CD4-positive, alpha-beta T cell treated with Interleukin-2 at 100 ng/mL for 4 hours (primary cell): ENCODE measurements around the gene FERD3L.
"Not testable (repeated sequence)": the region's sequence is repeated elsewhere in the genome, so short reads cannot be mapped to it uniquely, and the experiment has no call there.

ENCODE experiments used
- DNase-seq: peaks from one replicate; pipeline ENCODE4 v3.0.0-alpha.2; 2020; ENCODE audit warnings: low spot score

FERD3L gene

DNA sequence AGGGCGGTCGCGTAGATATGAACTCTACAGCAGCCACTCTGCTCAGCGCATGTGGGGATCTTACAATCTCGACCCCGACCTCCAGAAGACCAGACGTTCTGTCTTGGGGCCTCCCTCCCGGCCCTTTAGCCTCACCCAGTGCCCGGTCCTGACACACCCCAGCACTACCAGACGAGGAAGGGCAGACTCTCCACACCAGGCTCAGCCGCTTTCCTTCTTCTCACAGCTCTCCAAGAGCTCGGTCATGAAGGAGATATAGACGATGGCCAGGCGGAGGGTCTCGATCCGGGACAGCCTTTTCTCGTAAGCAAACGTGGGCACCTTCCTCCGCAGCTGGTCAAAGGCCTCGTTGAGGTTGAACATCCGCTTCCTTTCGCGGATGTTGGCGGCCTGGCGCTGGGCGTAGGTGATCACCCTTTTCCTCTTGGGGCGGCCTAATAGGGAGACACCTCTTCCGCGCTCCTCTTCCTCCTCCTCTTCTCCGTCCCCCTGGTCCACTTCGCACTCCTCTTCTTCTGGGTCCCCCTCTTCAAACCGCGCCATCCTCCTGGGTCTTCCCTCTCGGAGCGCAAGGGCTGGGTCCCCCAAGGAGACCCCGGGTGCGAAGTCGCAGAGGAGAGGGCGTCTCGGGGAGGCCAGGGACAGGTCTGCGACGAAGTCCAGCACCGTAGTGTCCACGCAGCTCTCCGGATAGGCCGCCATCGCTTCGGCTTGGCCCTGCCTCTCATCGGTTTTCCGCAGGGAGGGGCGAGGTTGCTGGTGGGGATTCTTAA lies at the start of gene FERD3L:
TSS of gene FERD3L (minus strand) at position 761 of the 773 bp plus-strand sequence. CDS start at position 702, 59 bp downstream.
- DNase-seq, result no peak

DNA sequence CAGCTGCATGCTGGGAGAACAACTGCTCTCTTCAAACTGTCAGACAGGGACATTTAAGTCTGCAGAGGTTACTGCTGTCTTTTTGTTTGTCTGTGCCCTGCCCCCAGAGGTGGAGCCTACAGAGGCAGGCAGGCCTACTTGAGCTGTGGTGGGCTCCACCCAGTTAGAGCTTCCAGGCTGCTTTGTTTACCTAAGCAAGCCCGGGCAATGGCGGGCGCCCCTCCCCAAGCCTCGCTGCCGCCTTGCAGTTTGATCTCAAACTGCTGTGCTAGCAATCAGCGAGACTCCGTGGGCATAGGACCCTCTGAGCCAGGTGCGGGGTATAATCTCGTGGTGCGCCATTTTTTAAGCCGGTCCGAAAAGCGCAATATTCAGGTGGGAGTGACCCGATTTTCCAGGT lies 49.2 kb upstream of the FERD3L start:
- not testable (repeated sequence) for DNase-seq

DNA sequence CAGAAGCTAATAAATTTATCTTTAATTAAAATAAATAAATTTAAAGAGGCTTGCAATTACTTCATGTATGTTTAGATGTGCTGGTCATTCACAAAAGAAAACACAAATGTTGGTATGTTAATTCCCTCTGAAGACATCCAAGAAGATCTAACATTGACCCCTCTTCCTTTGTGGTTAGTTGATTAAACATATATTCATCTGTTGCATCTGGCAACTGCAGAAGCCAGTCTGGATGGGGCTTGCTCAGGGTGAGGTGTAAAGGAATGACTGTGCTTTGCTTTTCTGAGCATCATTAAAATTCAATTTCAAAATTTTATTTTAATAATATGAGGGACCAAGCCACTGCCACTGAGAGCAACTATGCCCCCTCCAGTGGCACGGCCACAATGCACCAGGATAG lies 36.4 kb upstream of the FERD3L start:
- no peak for DNase-seq

GRCh38 chr7:19178595-19178994 lies 33.4 kb upstream of the FERD3L start:
- DNase-seq, result no peak

- no peak for DNase-seq
Measured at GRCh38 chr7:19177269-19177668, 32.0 kb upstream of the FERD3L start.

DNA sequence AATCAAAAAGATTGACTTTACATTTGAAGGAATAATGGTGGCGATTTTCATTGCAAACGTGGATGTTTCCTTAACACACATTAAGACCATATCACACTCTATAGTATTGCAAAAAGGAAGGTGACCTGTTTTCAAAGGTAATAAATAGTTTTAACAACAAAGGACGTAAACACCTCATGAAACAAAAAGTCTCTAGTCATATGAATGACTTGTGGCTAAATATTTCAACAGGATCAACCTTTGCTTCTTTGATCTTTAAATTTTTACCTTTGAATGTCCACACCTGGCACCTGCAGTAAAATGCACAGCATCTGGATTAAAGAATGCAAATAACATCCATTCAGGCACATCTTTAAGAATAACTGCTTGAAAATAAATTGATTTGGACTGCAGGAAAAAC lies 30.0 kb upstream of the FERD3L start:
- DNase-seq, result no peak

DNA sequence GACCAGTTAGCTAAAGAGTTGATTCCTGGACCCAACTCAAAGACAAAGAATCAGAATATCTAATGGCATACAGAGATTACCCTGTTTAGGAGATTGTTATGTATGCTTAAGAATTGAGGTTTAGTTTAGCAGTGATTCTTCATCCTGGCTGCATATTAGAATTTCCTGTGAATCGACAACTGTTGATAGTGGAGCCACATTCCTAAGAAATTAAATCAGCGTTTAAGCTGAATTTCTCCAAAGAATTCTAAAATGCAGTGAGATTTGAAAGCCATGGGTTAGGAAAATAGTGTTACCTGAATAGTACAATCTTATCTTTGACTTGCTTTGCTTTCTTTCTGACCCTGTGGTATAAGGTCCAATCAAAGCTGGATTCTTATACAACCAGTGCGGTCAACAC lies 16.4 kb upstream of the FERD3L start:
- no peak for DNase-seq

- no peak for DNase-seq
Measured at GRCh38 chr7:19146699-19147098, 1.5 kb upstream of the FERD3L start.

- DNase-seq, result no peak
Measured at GRCh38 chr7:19145434-19146115, 354 bp upstream of the FERD3L start.

GRCh38 chr7:19143881-19144574 lies 1.2 kb downstream of the FERD3L start:
- no peak for DNase-seq

GRCh38 chr7:19139706-19140327 lies 5.4 kb downstream of the FERD3L start:
- no peak for DNase-seq

GRCh38 chr7:19133886-19134285 lies 11.3 kb downstream of the FERD3L start:
- no peak for DNase-seq

- no peak for DNase-seq
Measured at GRCh38 chr7:19133390-19133789, 11.8 kb downstream of the FERD3L start.

GRCh38 chr7:19128856-19129255 lies 16.4 kb downstream of the FERD3L start:
- no peak for DNase-seq

DNA sequence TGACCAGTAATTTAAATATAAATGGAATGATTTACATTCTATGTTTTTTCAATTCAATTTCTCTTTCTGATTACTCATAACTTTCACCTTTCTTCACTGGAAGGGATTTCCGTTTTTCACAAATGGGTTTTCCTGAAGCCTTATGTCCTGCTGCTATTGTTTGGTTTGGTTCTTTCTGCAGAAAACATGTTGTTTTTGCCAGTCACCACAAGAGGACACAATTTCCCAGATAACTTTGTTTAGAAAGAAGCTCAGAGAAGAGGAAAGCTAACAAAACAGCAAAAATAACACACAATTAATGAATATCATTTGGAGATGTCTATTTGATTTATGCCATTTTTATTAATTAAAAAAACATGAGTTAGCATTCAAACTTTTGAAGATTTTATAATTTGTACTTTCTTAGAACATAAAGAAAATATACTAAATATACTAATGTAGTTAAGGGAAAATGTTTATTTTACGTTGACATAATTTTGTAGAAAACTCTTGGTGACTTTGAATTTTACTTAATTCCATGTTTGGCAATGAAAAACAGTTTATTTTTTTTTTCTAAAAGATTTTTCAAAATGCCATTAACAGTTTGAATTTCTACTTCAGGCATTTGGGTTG lies 23.1 kb downstream of the FERD3L start:
- DNase-seq, result no peak

DNA sequence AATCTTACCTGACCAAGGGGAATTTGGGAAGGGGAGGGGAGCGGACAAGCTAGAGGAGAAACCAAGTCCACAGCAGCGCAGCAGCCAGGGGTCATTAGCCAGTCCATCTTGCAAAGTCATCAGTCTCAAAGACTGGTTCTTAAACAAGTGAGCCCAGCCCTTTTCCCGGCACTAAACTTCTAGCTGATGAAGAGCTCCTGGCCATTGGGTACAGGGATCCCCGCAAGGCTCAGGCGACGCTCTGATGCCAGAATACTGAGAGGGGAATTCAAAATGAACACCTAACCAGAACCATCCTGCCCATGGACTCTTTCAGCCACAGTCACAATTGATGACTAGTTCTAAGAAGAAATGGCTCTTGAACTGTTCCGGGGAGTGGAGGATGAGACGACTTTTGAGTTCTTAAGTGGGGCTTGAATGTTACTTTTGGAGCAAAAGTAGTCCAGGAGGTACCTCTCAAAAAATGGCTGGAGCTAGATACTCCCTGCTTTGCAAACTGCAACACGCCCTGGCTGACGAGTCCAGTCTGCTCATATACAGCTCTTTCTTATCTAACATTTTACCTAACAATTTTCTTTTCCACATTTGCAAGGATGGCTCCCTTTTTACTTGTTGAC lies 25.2 kb downstream of the FERD3L start:
- no peak for DNase-seq

GRCh38 chr7:19119372-19119771 lies 25.8 kb downstream of the FERD3L start:
- no peak for DNase-seq

DNA sequence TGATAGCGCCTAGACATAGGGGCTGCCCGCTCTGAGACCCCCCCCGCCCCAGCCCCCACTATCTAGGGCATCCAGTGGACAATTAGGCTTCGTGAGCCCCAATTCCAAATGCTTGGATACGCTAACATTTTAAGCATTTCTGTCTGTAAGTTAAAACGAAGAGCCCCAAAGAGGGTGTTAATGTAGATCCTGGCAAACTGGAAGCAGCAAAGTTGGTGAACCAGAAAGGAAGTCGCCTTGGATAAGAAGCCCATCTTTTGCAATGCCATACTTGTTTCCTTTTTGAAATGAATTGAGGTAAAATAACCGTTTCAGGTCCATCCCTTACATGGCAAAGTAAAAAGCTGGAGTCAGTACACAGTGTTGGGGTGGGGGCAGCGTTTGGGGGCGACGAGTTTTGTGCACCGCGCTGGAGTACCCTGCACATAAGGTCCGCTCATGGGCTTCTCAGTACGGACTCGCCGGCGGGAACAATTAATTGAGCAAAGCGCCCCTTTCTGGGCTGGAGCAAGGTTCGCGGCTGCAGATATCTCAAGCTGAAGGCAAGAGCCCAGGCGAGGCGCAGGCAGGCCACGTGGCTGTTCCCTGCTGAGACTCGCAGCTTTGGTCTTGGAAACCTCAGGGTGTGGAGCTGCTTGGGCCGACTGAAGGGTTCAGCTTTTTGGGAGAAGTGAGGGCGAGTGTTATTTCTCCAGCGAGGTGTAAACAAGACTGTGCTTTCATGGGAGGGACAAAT lies 26.4 kb downstream of the FERD3L start:
- no peak for DNase-seq

- DNase-seq, result no peak
Measured at GRCh38 chr7:19117870-19118608, 27.2 kb downstream of the FERD3L start.
